GM12878 (cell line): Measurements from ENCODE around the gene COBLL1. TPM values are rescaled to one million over a fixed set of nuclear protein-coding genes. Genes with fewer than 3 reads are reported as not detected.

Source experiments
- ATAC-seq: fragments of 200-7000 bp; cut with Tn5 transposase; 3 replicates; pipeline ENCODE4 v1.9.1; 2020; ENCODE audit warnings: mild to moderate bottlenecking, moderate library complexity
- BruUV-seq: library from RNA; stranded (reverse); fragments of 400-500 nt; replicated peaks from 2 replicates; lab custom pipeline; 2021; lab: Mats Ljungman, UMichigan
- CTCF ChIA-PET: fragments of 300-600 bp; sonication (Branson Sonifier 250); formaldehyde crosslinking; extraction: SDS; loops from one replicate; lab custom pipeline; 2021; ENCODE audit warnings: inconsistent platforms; lab: Yijun Ruan, JAX
- POLR2A ChIA-PET: fragments of 350-600 bp; formaldehyde crosslinking; extraction: SDS; loops from one replicate; lab custom pipeline; 2021; ENCODE audit warnings: inconsistent platforms; lab: Charles Lee
- RAD21 ChIA-PET: fragments of 300-600 bp; sonication (Branson Sonifier 250); formaldehyde crosslinking; loops from one replicate; lab custom pipeline; 2023; ENCODE audit warnings: antibody characterized with exemption; ENCODE audit not compliant: unreplicated experiment; lab: Charles Lee
- SMC1A ChIA-PET: fragments of 300-600 bp; sonication (Branson Sonifier 250); formaldehyde crosslinking; loops from one replicate; lab custom pipeline; 2023; ENCODE audit not compliant: unreplicated experiment, uncharacterized antibody; lab: Charles Lee
- DNase-seq: peaks from one replicate; pipeline ENCODE4 v3.0.0-alpha.2; 2011; ENCODE audit warnings: low read depth, low spot score
- FAIRE-seq: peaks from 3 replicates; lab custom pipeline; 2011; peaks lifted over from hg19 to GRCh38; lab: Jason Lieb, UNC
- H2AFZ ChIP-seq: 2 replicates; pipeline ENCODE4 v1.6.0; 2011; ENCODE audit warnings: low read depth, low read length, control low read depth; ENCODE audit not compliant: control insufficient read depth
- H3K27ac ChIP-seq: 2 replicates; pipeline ENCODE4 v1.5.1; 2011; ENCODE audit warnings: control low read depth; ENCODE audit not compliant: control insufficient read depth, insufficient read depth
- H3K27me3 ChIP-seq, 2 experiments: replicated peaks in 1 of 2; 2 replicates each; pipeline versions ENCODE4 v1.6.0 to v1.6.1; 2011; ENCODE audit warnings: low read length in 1 of 2; ENCODE audit not compliant: control insufficient read depth in 2 of 2, insufficient read depth in 2 of 2
- H3K36me3 ChIP-seq, 2 experiments: 2 replicates each; pipeline ENCODE4 v1.5.1; 2011; ENCODE audit warnings: low read length in 1 of 2; ENCODE audit not compliant: control insufficient read depth in 2 of 2, insufficient read depth in 2 of 2
- H3K4me1 ChIP-seq: 2 replicates; pipeline ENCODE4 v1.6.1; 2011; ENCODE audit warnings: mild to moderate bottlenecking, low read length, moderate library complexity, mixed read lengths; ENCODE audit not compliant: control insufficient read depth, insufficient read depth
- H3K4me2 ChIP-seq: 2 replicates; pipeline ENCODE4 v1.6.0; 2011; ENCODE audit warnings: control low read depth; ENCODE audit not compliant: control insufficient read depth, insufficient read depth
- H3K4me3 ChIP-seq: fragments of 200-600 bp; sonication (generic); 2 replicates; pipeline ENCODE4 v1.5.1; 2016
- H3K79me2 ChIP-seq: 2 replicates; pipeline ENCODE4 v1.6.0; 2011; ENCODE audit warnings: low read length; ENCODE audit not compliant: control insufficient read depth, insufficient read depth
- H3K9ac ChIP-seq: 2 replicates; pipeline ENCODE4 v1.8.0; 2011; ENCODE audit warnings: low read length, control low read depth, mixed read lengths; ENCODE audit not compliant: control insufficient read depth, insufficient read depth
- H3K9me3 ChIP-seq: replicated peaks from 3 replicates; pipeline ENCODE4 v1.5.1; 2011; ENCODE audit warnings: mild to moderate bottlenecking, low read length; ENCODE audit not compliant: control insufficient read depth, insufficient read depth
- H4K20me1 ChIP-seq: 2 replicates; pipeline ENCODE4 v1.6.0; 2011; ENCODE audit not compliant: control insufficient read depth, insufficient read depth
- ATF7 ChIP-seq: fragments of 450-650 bp; IDR thresholded peaks from 2 replicates; pipeline ENCODE4 v1.6.1; 2016; ENCODE audit warnings: low read depth, mild to moderate bottlenecking
- CBX3 ChIP-seq: fragments of 200-600 bp; sonication (generic); IDR thresholded peaks from 2 replicates; pipeline ENCODE4 v1.6.1; 2016; ENCODE audit warnings: low read depth, borderline replicate concordance
- KLF5 ChIP-seq: fragments of 450-650 bp; IDR thresholded peaks from 2 replicates; pipeline ENCODE4 v1.6.1; 2014; ENCODE audit warnings: mild to moderate bottlenecking; ENCODE audit not compliant: partially characterized antibody
- MAX ChIP-seq: IDR thresholded peaks from 2 replicates; pipeline ENCODE4 v1.6.1; 2012; ENCODE audit warnings: low read depth, low read length, improper control_type of control experiment
- NKRF ChIP-seq: fragments of 450-650 bp; conservative IDR thresholded peaks from 2 replicates; pipeline ENCODE4 v1.6.1; 2017; ENCODE audit warnings: mild to moderate bottlenecking, moderate library complexity
- REST ChIP-seq: IDR thresholded peaks from 2 replicates; pipeline ENCODE4 v1.6.1; 2012; ENCODE audit warnings: mild to moderate bottlenecking, low read depth, low read length
- SP1 ChIP-seq: IDR thresholded peaks from one replicate; pipeline ENCODE4 v1.6.1; 2011; ENCODE audit warnings: low read depth, low read length
- SREBF1 ChIP-seq: IDR thresholded peaks from 2 replicates; pipeline ENCODE4 v1.6.1; 2012; ENCODE audit warnings: mild to moderate bottlenecking, low read length
- USF2 ChIP-seq: IDR thresholded peaks from 2 replicates; pipeline ENCODE4 v1.6.1; 2011; ENCODE audit warnings: low read depth, low read length, improper control_type of control experiment, borderline replicate concordance
- WGBS: methylation state at CpG from one replicate; pipeline ENCODE4 v1.1.6; 2016; ENCODE audit warnings: low lambda C conversion rate; ENCODE audit not compliant: insufficient replicate concordance, insufficient coverage; ENCODE audit errors: missing lambda C conversion rate; 5-methylcytosine and 5-hydroxymethylcytosine counted together
- in situ Hi-C: fragments of 300-500 bp; cut with MboI; formaldehyde crosslinking; loops from 9 replicates; pipeline ENCODE4 v1.14.3; 2018; ENCODE audit warnings: mixed read lengths
- intact Hi-C: fragments of 100-400 bp; cut with micrococcal nuclease; formaldehyde crosslinking; loops from one replicate; pipeline ENCODE4 v1.14.2; 2022; ENCODE audit not compliant: unreplicated experiment
- polyA plus RNA-seq, 11 experiments: library from polyadenylated mRNA; depleted of rRNA in 4 of 11; unstranded in 6 of 11; stranded (reverse) in 5 of 11; fragments of >200 nt; fragmentation: Nextera tagmentation in 4 of 11; fragmentation: Illumina TruSeq in 1 of 11; extraction: Ambion mirVana in 4 of 11; extraction: Trizol in 1 of 11; gene quantifications; 1 replicate in 1 of 11; 2 replicates in 10 of 11; pipeline versions ENCODE4 v1.2.1 to v1.2.3, GENCODE V29; 2011 to 2016; ENCODE audit warnings: inconsistent platforms in 2 of 11, missing spikeins in 2 of 11, low read depth in 1 of 11
- total RNA-seq, 4 experiments: library from RNA; depleted of rRNA in 3 of 4; stranded (reverse); fragments of >200 nt in 3 of 4; fragmentation: Illumina TruSeq in 1 of 4; extraction: Trizol in 1 of 4; gene quantifications; 2 replicates each; pipeline versions ENCODE4 v1.2.1 to v1.2.3, GENCODE V29; 2013 to 2021

Gene COBLL1
- total and polyA plus RNA-seq, 10 of the 15 experiments (the other 5 are each of a cell fraction or from before 2014, with no cell fraction given): 0.46 TPM; not detected in 9

GRCh38 chr2:164734196-164734595 lies 107.4 kb downstream of the COBLL1 start:
- ChIA-PET CTCF (no interaction called here), SMC1A (interaction anchor here (0.7 kb wide), 1 partner anchor 159 kb away, joined by 3 read pairs; no protein-coding TSS in a partner anchor), POLR2A (no interaction called here), RAD21 (interaction anchor here (0.5 kb wide), 1 partner anchor 1448 kb away, joined by 3 read pairs; no protein-coding TSS in a partner anchor)
- FAIRE-seq (no peak), ATAC-seq (no peak), DNase-seq (no peak)
- no peaks in the 10 kb centered on the region for H3K36me3 ChIP-seq
- H2AFZ ChIP-seq: no peak overlapping the region
- no peaks in the 10 kb centered on the region for H3K9me3 ChIP-seq
- H3K4me3 ChIP-seq: no peak overlapping the region
- H3K79me2 ChIP-seq: no peaks in the 10 kb centered on the region
- H3K4me1 ChIP-seq: no peaks in the 10 kb centered on the region
- H3K27ac ChIP-seq: no peak overlapping the region
- H3K9ac ChIP-seq: no peak overlapping the region
- BruUV-seq: no TSS peak
- H4K20me1 ChIP-seq: no peaks in the 10 kb centered on the region
- in situ Hi-C loops: no loop called here
- no peaks in the 10 kb centered on the region; a peak in 1 of 4 replicates for H3K27me3 ChIP-seq
- H3K4me2 ChIP-seq: no peak overlapping the region
- intact Hi-C loops: loop anchor here (10.0 kb wide), 1 partner anchor 471 kb away; the partner anchor contains the start of gene SCN3A
- 33% methylated on average over 3 of the region's 3 CpGs for WGBS
- TF ChIP-seq REST (no peak), MAX (no peak), NKRF (no peak), USF2 (no peak), KLF5 (no peak), CBX3 (no peak), SP1 (no peak), ATF7 (no peak), SREBF1 (no peak)
